KMS-11 (cell line): ENCODE measurements around the gene ACACA.

Source experiments
- H2AFZ ChIP-seq: fragments of 200-600 bp; sonication (generic); 2 replicates; pipeline ENCODE4 v1.6.1; 2016; ENCODE audit warnings: antibody characterized with exemption, mixed run types, low read depth
- H3K27ac ChIP-seq: fragments of 200-600 bp; sonication (generic); 2 replicates; pipeline ENCODE4 v1.6.1; 2016; ENCODE audit warnings: mild to moderate bottlenecking, mixed run types
- H3K27me3 ChIP-seq: fragments of 200-600 bp; sonication (generic); 2 replicates; pipeline ENCODE4 v1.6.1; 2017; ENCODE audit warnings: mild to moderate bottlenecking, low read depth, mixed run types, moderate library complexity; ENCODE audit not compliant: insufficient read depth
- H3K36me3 ChIP-seq: fragments of 200-600 bp; sonication (generic); 2 replicates; pipeline ENCODE4 v1.6.1; 2017; ENCODE audit warnings: mild to moderate bottlenecking, mixed run types; ENCODE audit not compliant: insufficient read depth
- H3K4me1 ChIP-seq: fragments of 200-600 bp; sonication (generic); 2 replicates; pipeline ENCODE4 v1.6.1; 2016; ENCODE audit warnings: mild to moderate bottlenecking, low read depth, mixed run types; ENCODE audit not compliant: poor library complexity, severe bottlenecking
- H3K4me2 ChIP-seq: fragments of 200-600 bp; sonication (generic); 2 replicates; pipeline ENCODE4 v1.7.0; 2016; ENCODE audit warnings: mild to moderate bottlenecking, mixed run types
- H3K4me3 ChIP-seq: fragments of 200-600 bp; sonication (generic); IDR thresholded peaks from 2 replicates; pipeline ENCODE4 v1.6.1; 2017; ENCODE audit warnings: low read depth, low read length, mixed read lengths; ENCODE audit not compliant: insufficient read depth
- H3K79me2 ChIP-seq: fragments of 200-600 bp; sonication (generic); 2 replicates; pipeline ENCODE4 v1.6.1; 2016; ENCODE audit warnings: low read depth, mixed run types; ENCODE audit not compliant: insufficient read depth
- H3K9ac ChIP-seq: fragments of 200-600 bp; sonication (generic); 2 replicates; pipeline ENCODE4 v1.6.1; 2016; ENCODE audit warnings: mild to moderate bottlenecking, mixed run types
- H4K20me1 ChIP-seq: fragments of 200-600 bp; sonication (generic); 2 replicates; pipeline ENCODE4 v1.6.1; 2016; ENCODE audit warnings: mild to moderate bottlenecking, mixed run types; ENCODE audit not compliant: insufficient read depth
- TF ChIP-seq, protein P1 (sequence below): fragments of 200-600 bp; sonication (generic); conservative IDR thresholded peaks from 2 replicates; pipeline ENCODE4 v1.6.1; 2017; ENCODE audit warnings: low read depth, mild to moderate bottlenecking, antibody characterized with exemption, low read length, moderate library complexity, mixed read lengths

The ACACA gene

GRCh38 chr17:37052450-37052849, 354.2 kb downstream of the ACACA start:
- TF ChIP-seq, protein P1, sequence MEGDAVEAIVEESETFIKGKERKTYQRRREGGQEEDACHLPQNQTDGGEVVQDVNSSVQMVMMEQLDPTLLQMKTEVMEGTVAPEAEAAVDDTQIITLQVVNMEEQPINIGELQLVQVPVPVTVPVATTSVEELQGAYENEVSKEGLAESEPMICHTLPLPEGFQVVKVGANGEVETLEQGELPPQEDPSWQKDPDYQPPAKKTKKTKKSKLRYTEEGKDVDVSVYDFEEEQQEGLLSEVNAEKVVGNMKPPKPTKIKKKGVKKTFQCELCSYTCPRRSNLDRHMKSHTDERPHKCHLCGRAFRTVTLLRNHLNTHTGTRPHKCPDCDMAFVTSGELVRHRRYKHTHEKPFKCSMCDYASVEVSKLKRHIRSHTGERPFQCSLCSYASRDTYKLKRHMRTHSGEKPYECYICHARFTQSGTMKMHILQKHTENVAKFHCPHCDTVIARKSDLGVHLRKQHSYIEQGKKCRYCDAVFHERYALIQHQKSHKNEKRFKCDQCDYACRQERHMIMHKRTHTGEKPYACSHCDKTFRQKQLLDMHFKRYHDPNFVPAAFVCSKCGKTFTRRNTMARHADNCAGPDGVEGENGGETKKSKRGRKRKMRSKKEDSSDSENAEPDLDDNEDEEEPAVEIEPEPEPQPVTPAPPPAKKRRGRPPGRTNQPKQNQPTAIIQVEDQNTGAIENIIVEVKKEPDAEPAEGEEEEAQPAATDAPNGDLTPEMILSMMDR: no peak
- H3K27me3 ChIP-seq: no peaks in the 10 kb centered on the region
- no peak overlapping the region for H3K4me3 ChIP-seq
- no peaks in the 10 kb centered on the region for H4K20me1 ChIP-seq
- no peak overlapping the region for H3K4me2 ChIP-seq
- no peak overlapping the region for H2AFZ ChIP-seq
- no peaks in the 10 kb centered on the region for H3K79me2 ChIP-seq
- no peak overlapping the region for H3K9ac ChIP-seq
- H3K4me1 ChIP-seq: peaks cover 3% of the 10 kb centered on the region
- no peaks in the 10 kb centered on the region for H3K36me3 ChIP-seq
- H3K27ac ChIP-seq: no peak overlapping the region

DNA sequence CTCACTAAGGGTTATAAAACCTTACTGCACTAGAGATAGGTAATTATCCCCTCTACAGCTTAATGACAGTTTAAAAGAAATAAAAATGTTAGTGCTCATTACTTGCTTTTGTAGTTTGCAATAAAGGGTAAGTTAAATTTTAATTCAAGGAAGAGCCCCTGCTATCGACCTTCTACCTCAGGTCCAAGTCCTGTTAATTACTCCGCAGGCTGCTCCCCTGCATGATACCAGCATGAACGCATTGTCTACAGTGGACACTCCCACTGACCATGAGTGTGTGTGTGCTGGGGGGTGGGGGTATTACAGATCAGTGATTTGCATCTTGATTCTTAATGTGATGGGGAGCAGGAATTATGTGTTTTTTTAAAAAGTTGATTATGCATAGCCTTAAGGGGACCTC, 354.8 kb downstream of the ACACA start:
- Histone ChIP-seq H3K4me3 (no peak overlapping the region), H4K20me1 (no peaks in the 10 kb centered on the region), H3K4me2 (no peak overlapping the region), H3K79me2 (no peaks in the 10 kb centered on the region), H3K36me3 (no peaks in the 10 kb centered on the region), H2AFZ (no peak overlapping the region), H3K4me1 (peaks cover 3% of the 10 kb centered on the region), H3K27ac (no peak overlapping the region), H3K9ac (no peak overlapping the region), H3K27me3 (no peaks in the 10 kb centered on the region)
- TF ChIP-seq, protein P1: no peak

DNA sequence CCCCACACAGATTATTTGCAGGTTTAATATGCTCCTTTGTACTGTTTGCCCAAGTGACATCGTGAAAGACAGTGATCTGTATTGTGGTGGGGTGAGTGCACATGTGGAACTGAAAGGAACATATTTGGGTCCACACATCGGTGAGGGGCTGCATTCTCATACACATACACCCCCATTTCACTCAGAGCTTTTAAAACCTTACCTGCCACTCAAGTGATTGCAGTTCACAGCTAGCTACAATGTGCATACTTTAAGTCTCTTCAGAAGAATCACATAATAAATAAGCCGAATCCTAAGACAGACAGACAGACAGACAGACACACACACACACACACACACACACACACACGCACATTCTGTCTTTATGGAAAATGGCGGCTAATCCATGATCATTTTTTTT, 355.3 kb downstream of the ACACA start:
- H3K4me1 ChIP-seq: peaks cover 3% of the 10 kb centered on the region
- no peak overlapping the region for H3K9ac ChIP-seq
- no peak overlapping the region for H3K4me3 ChIP-seq
- no peaks in the 10 kb centered on the region for H3K79me2 ChIP-seq
- H2AFZ ChIP-seq: no peak overlapping the region
- H3K27ac ChIP-seq: no peak overlapping the region
- TF ChIP-seq, protein P1: no peak
- no peaks in the 10 kb centered on the region for H3K36me3 ChIP-seq
- no peak overlapping the region for H3K4me2 ChIP-seq
- H3K27me3 ChIP-seq: no peaks in the 10 kb centered on the region
- no peaks in the 10 kb centered on the region for H4K20me1 ChIP-seq

- Histone ChIP-seq H3K9ac (no peak overlapping the region), H3K27ac (no peak overlapping the region), H3K36me3 (no peaks in the 10 kb centered on the region), H3K79me2 (no peaks in the 10 kb centered on the region), H4K20me1 (no peaks in the 10 kb centered on the region), H3K27me3 (no peaks in the 10 kb centered on the region), H2AFZ (no peak overlapping the region), H3K4me1 (peaks cover 4% of the 10 kb centered on the region), H3K4me3 (no peak overlapping the region), H3K4me2 (no peak overlapping the region)
- TF ChIP-seq, protein P1: no peak
Measured at GRCh38 chr17:37050920-37051319, 355.7 kb downstream of the ACACA start.
